Measurements from ENCODE around the gene MAP3K3. TPM values are rescaled to one million over a fixed set of nuclear protein-coding genes. Genes with fewer than 3 reads are reported as not detected.

The MAP3K3 gene
- total and polyA plus RNA-seq, 2 donors (not counting 3 experiments of a cell fraction or from before 2014, with no cell fraction given): 56.6 to 81.0 TPM

GRCh38 chr17:63706336-63707082 lies 84.3 kb downstream of the MAP3K3 start:
- H3K9me3 ChIP-seq (replicated peaks; ENCODE audit: control insufficient read depth, insufficient read depth, low read length): no peaks in the 10 kb centered on the region
- no peak overlapping the region for H2AFZ ChIP-seq (ENCODE audit: low read depth, low read length)
- no peaks in the 10 kb centered on the region for H4K20me1 ChIP-seq (replicated peaks; ENCODE audit: control insufficient read depth, extremely low read depth, insufficient read depth, low read length)
- peaks cover 10% of the 10 kb centered on the region for H3K4me1 ChIP-seq (ENCODE audit: control insufficient read depth, extremely low read depth, insufficient read depth, low read length)
- TF ChIP-seq FOS (IDR thresholded peaks at IDR 0.05; ENCODE audit: borderline replicate concordance, insufficient read depth, low read length): no peak
- TF ChIP-seq MAX (IDR thresholded peaks at IDR 0.05; ENCODE audit: insufficient read depth, insufficient read length): no peak
- no peak for TF ChIP-seq CTCF (IDR thresholded peaks at IDR 0.05; ENCODE audit: extremely low read depth in 1 of 2, insufficient read depth in 1 of 2, low read depth in 1 of 2, low read length in 2 of 2)
- TF ChIP-seq EZH2 (IDR thresholded peaks at IDR 0.05; ENCODE audit: borderline replicate concordance, low read depth, low read length, severe bottlenecking): no peak
- no peak for TF ChIP-seq POLR2AphosphoS5 (IDR thresholded peaks at IDR 0.05; ENCODE audit: insufficient read depth, low read depth, low read length)
- TF ChIP-seq POLR2A (IDR thresholded peaks at IDR 0.05; ENCODE audit: low read depth, low read length): no peak
- TF ChIP-seq JUN (IDR thresholded peaks at IDR 0.05; ENCODE audit: borderline replicate concordance, insufficient read depth, insufficient read length, low read depth): no peak
- TF ChIP-seq MYC (IDR thresholded peaks at IDR 0.05; ENCODE audit: low read depth, low read length): no peak
- no peak for TF ChIP-seq GATA2 (IDR thresholded peaks at IDR 0.05; ENCODE audit: insufficient read depth, insufficient read length, low read depth, low read length)
- H3K79me2 ChIP-seq (ENCODE audit: control insufficient read depth, insufficient read depth, low read length): peaks cover 3% of the 10 kb centered on the region
- H3K4me3 ChIP-seq (replicated peaks in 1 of 3; ENCODE audit: insufficient read depth in 1 of 3, low read depth in 1 of 3, low read length in 3 of 3): no peak overlapping the region
- POLR2A ChIA-PET: no interaction called here
- intact Hi-C loops (cut with micrococcal nuclease): no loop called here
- no peaks in the 10 kb centered on the region for H3K27me3 ChIP-seq (ENCODE audit: control insufficient read depth in 2 of 2, insufficient read depth in 2 of 2, low read length in 2 of 2)
- H3K36me3 ChIP-seq (ENCODE audit: control insufficient read depth in 2 of 2, extremely low read depth in 1 of 2, insufficient read depth in 2 of 2, low read length in 2 of 2): peaks cover 0 to 19% of the 10 kb centered on the region in 2 experiments
- no TSS peak for BruUV-seq (replicated peaks)
- H3K27ac ChIP-seq (ENCODE audit: insufficient read depth, low read depth, low read length): no peak overlapping the region
- no peak overlapping the region for H3K4me2 ChIP-seq (ENCODE audit: insufficient read depth, low read length)
- DNase-seq (ENCODE audit: low read depth, low spot score) (no peak), FAIRE-seq (no peak)
- no peaks in the 10 kb centered on the region for H3K9me1 ChIP-seq (replicated peaks; ENCODE audit: control insufficient read depth, extremely low read depth, insufficient read depth, low read length)
- H3K9ac ChIP-seq (replicated peaks; ENCODE audit: extremely low read depth, insufficient read depth, low read length): no peak overlapping the region
- dilution Hi-C loops (cut with MboI; ENCODE audit: extremely low pct_ligation_motif_present, low sequenced_read_pairs): no loop called here
- CTCF ChIA-PET: interaction anchor here (0.9 to 1.4 kb wide), 2 partner anchors 9 to 281 kb away, joined by 4 read pairs; no protein-coding TSS in a partner anchor
